K562 (cell line): ENCODE results near the gene CCL16. TPM values are rescaled to one million over a fixed set of nuclear protein-coding genes. Genes with fewer than 3 reads are reported as not detected.

Experiments
- ATAC-seq: fragments of 200-7000 bp; cut with Tn5 transposase; 3 replicates; pipeline ENCODE4 v1.9.1; 2020; ENCODE audit warnings: moderate library complexity
- BruUV-seq: library from RNA; stranded (reverse); fragments of 400-500 nt; replicated peaks from 2 replicates; lab custom pipeline; 2021; lab: Mats Ljungman, UMichigan
- CTCF ChIA-PET: fragments of 300-600 bp; formaldehyde crosslinking; extraction: SDS; loops from one replicate; lab custom pipeline; 2021; ENCODE audit warnings: low intra/inter-chr PET ratio; lab: Yijun Ruan, JAX
- POLR2A ChIA-PET: fragments of 300-600, 350-650 bp; sonication (Branson Sonifier 250); formaldehyde crosslinking; extraction: SDS; loops from one replicate; lab custom pipeline; 2021; ENCODE audit warnings: antibody characterized with exemption, inconsistent platforms; lab: Yijun Ruan, JAX
- DNase-seq, 4 experiments: peaks; one replicate each; pipeline versions ENCODE4 v3.0.0 to v3.0.0-alpha.2; 2011 to 2018; ENCODE audit warnings: low spot score in 3 of 4, mixed read lengths in 3 of 4; ENCODE audit errors: extremely low read depth in 1 of 4
- FAIRE-seq: peaks from 2 replicates; lab custom pipeline; 2011; peaks lifted over from hg19 to GRCh38; lab: Jason Lieb, UNC
- H2AFZ ChIP-seq: 2 replicates; pipeline ENCODE4 v1.6.0; 2011; ENCODE audit warnings: low read depth, low read length, control low read depth, inconsistent platforms
- H3K27ac ChIP-seq: fragments of 200-600 bp; 3 replicates; pipeline ENCODE4 v1.8.0; 2011; ENCODE audit warnings: low read depth, mild to moderate bottlenecking, control low read depth, inconsistent platforms, low read length, moderate library complexity, mixed read lengths; ENCODE audit errors: extremely low read depth
- H3K27me3 ChIP-seq, 2 experiments: fragments of 300-600 bp in 1 of 2; 2 replicates in 1 of 2; 3 replicates in 1 of 2; pipeline versions ENCODE4 v1.6.0 to v1.8.0; 2011; ENCODE audit warnings: inconsistent platforms in 2 of 2, low read length in 2 of 2, mild to moderate bottlenecking in 1 of 2, mixed read lengths in 1 of 2, moderate library complexity in 1 of 2; ENCODE audit not compliant: control insufficient read depth in 2 of 2, insufficient read depth in 2 of 2
- H3K36me3 ChIP-seq: fragments of 300-600 bp; 3 replicates; pipeline ENCODE4 v1.8.0; 2011; ENCODE audit warnings: mild to moderate bottlenecking, low read length, inconsistent platforms; ENCODE audit not compliant: control insufficient read depth, insufficient read depth
- H3K4me1 ChIP-seq, 2 experiments: fragments of 200-600 bp in 1 of 2; replicated peaks in 1 of 2; 2 replicates in 1 of 2; 3 replicates in 1 of 2; pipeline versions ENCODE4 v1.5.1 to v1.8.0; 2011; ENCODE audit warnings: inconsistent platforms in 2 of 2, low read length in 2 of 2, mild to moderate bottlenecking in 1 of 2, mixed read lengths in 1 of 2, moderate library complexity in 1 of 2; ENCODE audit not compliant: control insufficient read depth in 2 of 2, insufficient read depth in 2 of 2
- H3K4me2 ChIP-seq: 2 replicates; pipeline ENCODE4 v1.6.1; 2011; ENCODE audit warnings: low read length, control low read depth, inconsistent platforms, mixed read lengths; ENCODE audit not compliant: insufficient read depth
- H3K4me3 ChIP-seq: fragments of 200-600 bp; sonication (generic), shearing (Covaris generic); 2 replicates; pipeline ENCODE4 v1.5.1; 2016; ENCODE audit warnings: control low read depth, inconsistent platforms
- H3K79me2 ChIP-seq: fragments of 200-600 bp; 3 replicates; pipeline ENCODE4 v1.8.0; 2011; ENCODE audit warnings: low read length, inconsistent platforms; ENCODE audit not compliant: control insufficient read depth, insufficient read depth
- H3K9ac ChIP-seq, 2 experiments: 2 replicates each; pipeline versions ENCODE4 v1.6.0 to v1.6.1; 2011; ENCODE audit warnings: low read depth in 2 of 2, low read length in 2 of 2, control low read depth in 1 of 2, inconsistent platforms in 1 of 2, mild to moderate bottlenecking in 1 of 2, mixed read lengths in 1 of 2; ENCODE audit not compliant: insufficient read depth in 1 of 2
- H3K9me1 ChIP-seq: one replicate; pipeline ENCODE4 v1.6.0; 2011; ENCODE audit warnings: inconsistent platforms, mild to moderate bottlenecking, low read length, moderate library complexity; ENCODE audit not compliant: control insufficient read depth, insufficient read depth
- H3K9me3 ChIP-seq: replicated peaks from 2 replicates; pipeline ENCODE4 v1.5.1; 2011; ENCODE audit warnings: low read depth, low read length, inconsistent platforms; ENCODE audit not compliant: control insufficient read depth, insufficient read depth
- H4K20me1 ChIP-seq: replicated peaks from 2 replicates; pipeline ENCODE4 v1.6.1; 2011; ENCODE audit warnings: low read length, inconsistent platforms, mixed read lengths; ENCODE audit not compliant: control insufficient read depth, insufficient read depth
- BHLHE40 ChIP-seq: IDR thresholded peaks from 2 replicates; pipeline ENCODE4 v1.6.1; 2011; ENCODE audit warnings: low read length, improper control_type of control experiment
- ETS2 ChIP-seq: IDR thresholded peaks from 2 replicates; pipeline ENCODE4 v1.6.1; 2016; ENCODE audit warnings: borderline replicate concordance, missing genetic modification characterization, mild to moderate bottlenecking, moderate library complexity, missing compliant biosample characterization; ENCODE audit not compliant: poor library complexity, severe bottlenecking
- SAP30 ChIP-seq: fragments of 200-600 bp; sonication (generic); IDR thresholded peaks from 2 replicates; pipeline ENCODE4 v1.6.1; 2012; ENCODE audit warnings: borderline replicate concordance, low read depth, mild to moderate bottlenecking, moderate library complexity, low read length, control low read depth, inconsistent platforms; ENCODE audit not compliant: insufficient read depth, poor library complexity, severe bottlenecking
- WGBS: fragments of 100-300 bp; shearing (Covaris generic); methylation state at CpG from one replicate; pipeline ENCODE4 v1.1.6; 2016; ENCODE audit warnings: low coverage, mixed read lengths; ENCODE audit not compliant: insufficient coverage; ENCODE audit errors: missing lambda C conversion rate; 5-methylcytosine and 5-hydroxymethylcytosine counted together
- in situ Hi-C: fragments of 300-500 bp; cut with MboI; formaldehyde crosslinking; loops from 4 replicates; pipeline ENCODE4 v1.15.0; 2018; ENCODE audit warnings: inconsistent platforms, mixed read lengths
- intact Hi-C: fragments of 100-400 bp; cut with micrococcal nuclease; formaldehyde crosslinking; loops from 2 replicates; pipeline ENCODE4 v1.14.2; 2022
- polyA plus RNA-seq, 8 experiments: library from polyadenylated mRNA; depleted of rRNA in 4 of 8; stranded (reverse) in 5 of 8; unstranded in 3 of 8; fragments of >200 nt; fragmentation: Nextera tagmentation in 2 of 8; fragmentation: Illumina TruSeq in 1 of 8; extraction: Ambion mirVana in 2 of 8; extraction: Trizol in 1 of 8; gene quantifications; 2 replicates each; pipeline versions ENCODE4 v1.2.1 to v1.2.3, GENCODE V29; 2011 to 2014; ENCODE audit warnings: inconsistent platforms in 1 of 8, missing spikeins in 1 of 8
- total RNA-seq, 7 experiments: library from RNA; depleted of rRNA in 6 of 7; stranded (reverse); fragments of >200 nt in 6 of 7; fragmentation: Illumina TruSeq in 2 of 7; extraction: Trizol in 2 of 7; gene quantifications; 2 replicates each; pipeline versions ENCODE4 v1.2.1 to v1.2.3, GENCODE V29; 2011 to 2021; ENCODE audit warnings: low replicate concordance in 1 of 7
- TF ChIP-seq, protein P1 (sequence below): IDR thresholded peaks from 3 replicates; pipeline ENCODE4 v1.6.1; 2011; ENCODE audit warnings: borderline replicate concordance, mild to moderate bottlenecking, moderate library complexity; ENCODE audit not compliant: insufficient read length; ENCODE audit errors: extremely low read depth

CCL16 gene
- total and polyA plus RNA-seq, 9 of the 15 experiments (the other 6 are each of a cell fraction or from before 2014, with no cell fraction given) = not detected

GRCh38 chr17:36030956-36031355, 49.7 kb upstream of the CCL16 start:
- H3K27me3 ChIP-seq = peaks cover 3 to 5% of the 10 kb centered on the region in 2 experiments; a peak in 3 of 5 replicates
- H4K20me1 ChIP-seq = no peaks in the 10 kb centered on the region
- H3K4me1 ChIP-seq = no peaks in the 10 kb centered on the region
- H3K9me3 ChIP-seq = no peaks in the 10 kb centered on the region
- ChIA-PET CTCF (no interaction called here), POLR2A (no interaction called here)
- H3K9me1 ChIP-seq = no peaks in the 10 kb centered on the region
- BruUV-seq = no TSS peak
- WGBS = 0% methylated on average over 1 of the region's 1 CpG
- intact Hi-C loops = no loop called here
- no peaks in the 10 kb centered on the region for H3K79me2 ChIP-seq
- no peak overlapping the region for H3K4me2 ChIP-seq
- DNase-seq (no peak), ATAC-seq (no peak), FAIRE-seq (no peak)
- TF ChIP-seq SAP30 (no peak), ETS2 (tag) (no peak), BHLHE40 (no peak)
- TF ChIP-seq, protein P1, sequence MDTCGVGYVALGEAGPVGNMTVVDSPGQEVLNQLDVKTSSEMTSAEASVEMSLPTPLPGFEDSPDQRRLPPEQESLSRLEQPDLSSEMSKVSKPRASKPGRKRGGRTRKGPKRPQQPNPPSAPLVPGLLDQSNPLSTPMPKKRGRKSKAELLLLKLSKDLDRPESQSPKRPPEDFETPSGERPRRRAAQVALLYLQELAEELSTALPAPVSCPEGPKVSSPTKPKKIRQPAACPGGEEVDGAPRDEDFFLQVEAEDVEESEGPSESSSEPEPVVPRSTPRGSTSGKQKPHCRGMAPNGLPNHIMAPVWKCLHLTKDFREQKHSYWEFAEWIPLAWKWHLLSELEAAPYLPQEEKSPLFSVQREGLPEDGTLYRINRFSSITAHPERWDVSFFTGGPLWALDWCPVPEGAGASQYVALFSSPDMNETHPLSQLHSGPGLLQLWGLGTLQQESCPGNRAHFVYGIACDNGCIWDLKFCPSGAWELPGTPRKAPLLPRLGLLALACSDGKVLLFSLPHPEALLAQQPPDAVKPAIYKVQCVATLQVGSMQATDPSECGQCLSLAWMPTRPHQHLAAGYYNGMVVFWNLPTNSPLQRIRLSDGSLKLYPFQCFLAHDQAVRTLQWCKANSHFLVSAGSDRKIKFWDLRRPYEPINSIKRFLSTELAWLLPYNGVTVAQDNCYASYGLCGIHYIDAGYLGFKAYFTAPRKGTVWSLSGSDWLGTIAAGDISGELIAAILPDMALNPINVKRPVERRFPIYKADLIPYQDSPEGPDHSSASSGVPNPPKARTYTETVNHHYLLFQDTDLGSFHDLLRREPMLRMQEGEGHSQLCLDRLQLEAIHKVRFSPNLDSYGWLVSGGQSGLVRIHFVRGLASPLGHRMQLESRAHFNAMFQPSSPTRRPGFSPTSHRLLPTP = no peak
- H2AFZ ChIP-seq = no peak overlapping the region
- no peak overlapping the region for H3K9ac ChIP-seq
- H3K27ac ChIP-seq = no peak overlapping the region
- H3K4me3 ChIP-seq = no peak overlapping the region
- H3K36me3 ChIP-seq = no peaks in the 10 kb centered on the region
- in situ Hi-C loops = no loop called here
